ENCODE measurements around the gene MRPL39.

The MRPL39 gene

DNA sequence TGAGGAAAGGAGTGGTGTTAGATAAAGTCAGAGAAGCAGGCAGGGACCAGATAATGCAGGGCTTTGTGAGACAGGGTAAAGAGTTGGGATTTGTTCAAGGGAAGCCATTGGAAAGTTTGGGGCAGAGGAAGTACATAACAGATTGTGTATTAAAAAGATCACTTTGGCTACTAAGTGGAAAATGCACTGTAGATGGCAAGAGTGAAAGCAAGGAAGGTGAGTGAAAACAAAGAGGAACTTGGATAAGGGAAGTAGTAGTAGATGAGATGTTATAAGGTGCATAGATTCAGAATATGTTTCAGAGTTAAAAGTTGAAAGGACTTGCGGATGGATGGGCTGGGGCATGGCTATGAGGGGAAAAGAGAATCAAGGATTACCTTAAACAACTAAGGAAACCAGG lies 17.4 kb downstream of the MRPL39 start:
- TF ChIP-seq CTCF (IDR thresholded peaks at IDR 0.05; ENCODE audit: low read depth, low read length, missing control alignments) = no peak
- peaks cover 14% of the 10 kb centered on the region for H3K36me3 ChIP-seq (replicated peaks)
- in situ Hi-C loops (cut with HindIII; ENCODE audit: low pct_ligation_motif_present, low sequenced_read_pairs) = no loop called here
- H3K27me3 ChIP-seq (replicated peaks) = no peaks in the 10 kb centered on the region
- no peak overlapping the region for H3K4me3 ChIP-seq (ENCODE audit: low read depth, low read length)
- no peak overlapping the region for H3K27ac ChIP-seq
- DNase-seq = no peak

DNA sequence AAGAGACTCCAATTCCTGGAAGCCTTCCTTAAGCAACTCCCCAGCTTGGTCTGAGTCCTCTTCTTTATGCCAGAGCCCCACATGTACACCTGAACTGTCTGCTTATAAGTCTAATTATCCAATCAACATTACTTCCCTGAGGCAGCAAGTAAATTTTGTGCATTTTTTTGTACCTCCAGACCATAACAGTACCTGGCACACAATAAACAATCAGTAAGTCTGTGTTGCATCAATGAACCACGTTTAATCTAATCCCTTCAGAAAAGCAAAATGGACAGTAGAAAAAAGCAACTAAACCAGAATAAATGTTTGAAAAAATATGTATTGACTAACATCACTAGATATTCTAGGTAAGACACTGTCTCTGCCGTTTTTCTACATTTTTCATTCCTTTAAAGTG lies 20.5 kb downstream of the MRPL39 start:
- Histone ChIP-seq H3K36me3 (replicated peaks) (peaks cover 11% of the 10 kb centered on the region), H3K27ac (no peak overlapping the region), H3K4me3 (ENCODE audit: low read depth, low read length) (no peak overlapping the region), H3K27me3 (replicated peaks) (no peaks in the 10 kb centered on the region)
- TF ChIP-seq CTCF (IDR thresholded peaks at IDR 0.05; ENCODE audit: low read depth, low read length, missing control alignments) = no peak
- in situ Hi-C loops (cut with HindIII; ENCODE audit: low pct_ligation_motif_present, low sequenced_read_pairs) = no loop called here
- no peak for DNase-seq

DNA sequence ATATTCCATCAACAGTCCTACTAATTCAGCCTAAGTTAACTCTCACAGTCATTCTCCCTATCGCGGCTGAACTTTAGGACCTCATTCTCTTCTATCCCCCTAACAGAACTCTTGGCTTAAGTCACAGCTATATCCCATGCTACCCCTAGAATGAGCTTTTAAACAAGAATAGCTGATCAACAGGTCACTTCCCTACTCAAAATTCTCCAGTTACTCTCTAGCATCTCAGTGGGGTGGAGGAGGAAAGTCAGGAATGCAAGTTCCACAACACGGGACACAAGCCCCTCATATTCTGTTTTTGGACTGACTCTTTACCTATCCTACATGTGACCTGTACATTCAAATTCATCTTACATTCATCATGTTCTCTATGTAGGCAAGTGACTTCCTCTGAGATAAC lies 21.0 kb downstream of the MRPL39 start:
- in situ Hi-C loops (cut with HindIII; ENCODE audit: low pct_ligation_motif_present, low sequenced_read_pairs) = no loop called here

DNA sequence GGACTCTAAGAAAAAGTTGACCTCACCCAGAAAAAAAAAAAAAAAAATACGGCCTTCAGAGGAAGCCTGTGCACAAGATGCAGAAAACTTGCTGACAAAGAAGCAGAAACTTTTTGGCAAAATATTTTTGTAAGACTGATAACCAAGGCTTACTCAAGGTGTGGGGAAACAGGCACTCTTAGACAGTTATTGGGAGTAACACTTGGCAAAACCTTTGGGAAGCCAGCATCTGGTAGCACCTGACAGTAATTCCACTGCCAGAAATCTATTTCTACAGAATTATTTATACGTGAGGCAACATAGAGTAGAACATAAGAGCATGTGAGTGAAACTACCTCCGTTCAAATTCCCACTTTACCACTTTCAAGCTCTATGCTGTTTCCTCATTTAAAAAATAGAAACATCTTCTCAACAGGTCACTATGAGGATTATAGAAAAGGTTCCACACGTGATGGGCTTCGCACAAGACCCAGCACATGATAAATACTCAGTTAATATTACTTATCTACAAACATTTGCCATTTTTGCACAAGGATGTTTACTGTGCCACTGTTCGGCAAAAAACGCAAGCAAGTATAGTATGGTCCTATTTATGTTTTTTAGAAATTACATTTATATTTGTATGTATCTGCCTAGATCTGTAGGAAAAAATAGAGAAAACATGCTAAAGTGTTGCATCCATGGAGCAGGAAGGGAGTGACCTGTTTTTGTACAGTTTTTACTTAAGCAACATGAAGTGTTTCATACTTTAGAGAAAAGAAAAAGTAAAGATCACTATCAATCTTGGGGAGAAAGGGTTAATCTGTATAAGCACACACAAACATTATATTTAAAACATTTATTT lies 22.2 kb downstream of the MRPL39 start:
- no peak for TF ChIP-seq CTCF (IDR thresholded peaks at IDR 0.05; ENCODE audit: low read depth, low read length, missing control alignments)
- in situ Hi-C loops (cut with HindIII; ENCODE audit: low pct_ligation_motif_present, low sequenced_read_pairs) = no loop called here
- no peak for DNase-seq
- Histone ChIP-seq H3K27ac (no peak overlapping the region), H3K4me3 (ENCODE audit: low read depth, low read length) (no peak overlapping the region), H3K27me3 (replicated peaks) (no peaks in the 10 kb centered on the region), H3K36me3 (replicated peaks) (peaks cover 11% of the 10 kb centered on the region)

More for the DNA sequence above, 21.0 kb downstream of the MRPL39 start:
- no peak overlapping the region for H3K4me3 ChIP-seq (ENCODE audit: low read depth, low read length)
- no peak for DNase-seq
- H3K27ac ChIP-seq = no peak overlapping the region
- H3K27me3 ChIP-seq (replicated peaks) = no peaks in the 10 kb centered on the region
- H3K36me3 ChIP-seq (replicated peaks) = peaks cover 11% of the 10 kb centered on the region
- TF ChIP-seq CTCF (IDR thresholded peaks at IDR 0.05; ENCODE audit: low read depth, low read length, missing control alignments) = no peak

DNA sequence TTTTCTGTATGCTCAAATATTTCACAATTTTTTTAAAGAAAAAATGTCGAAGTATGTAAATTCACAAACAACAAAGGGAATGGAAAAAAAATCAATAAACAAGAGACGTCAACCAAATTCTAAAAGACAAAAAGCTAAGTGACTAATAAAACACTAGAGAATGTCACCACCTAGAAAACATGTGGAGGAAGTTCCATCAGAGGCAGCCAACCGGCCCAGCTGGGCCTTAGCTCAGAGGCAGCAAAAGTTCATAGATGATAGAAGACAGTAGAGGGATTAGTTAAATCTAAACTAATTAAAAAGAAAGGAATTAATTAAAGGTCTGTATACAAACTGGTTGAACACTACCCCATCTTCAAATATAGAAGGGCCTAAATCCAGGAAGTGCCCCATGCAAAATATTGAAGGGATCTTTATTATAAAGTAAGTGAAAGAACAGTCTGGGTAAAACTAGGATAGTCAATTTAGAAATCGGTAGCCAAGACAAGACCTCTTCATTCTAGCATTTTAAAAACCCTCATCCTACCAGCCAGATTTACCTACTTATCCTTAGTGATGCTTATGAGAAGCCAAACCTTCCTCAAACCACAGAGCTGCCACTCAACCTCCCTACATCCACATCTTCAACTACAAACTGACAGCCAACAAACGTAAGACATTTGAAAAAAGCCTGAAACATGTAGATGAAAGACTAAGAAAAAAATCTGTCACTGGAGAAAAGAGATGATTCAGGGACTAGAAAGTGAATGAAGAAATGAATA lies 23.7 kb downstream of the MRPL39 start:
- Histone ChIP-seq H3K27ac (no peak overlapping the region), H3K36me3 (replicated peaks) (peaks cover 7% of the 10 kb centered on the region), H3K4me3 (ENCODE audit: low read depth, low read length) (no peak overlapping the region), H3K27me3 (replicated peaks) (no peaks in the 10 kb centered on the region)
- in situ Hi-C loops (cut with HindIII; ENCODE audit: low pct_ligation_motif_present, low sequenced_read_pairs) = no loop called here
- no peak for DNase-seq
- TF ChIP-seq CTCF (IDR thresholded peaks at IDR 0.05; ENCODE audit: low read depth, low read length, missing control alignments) = no peak
